Measurements from ENCODE around the gene WDTC1. TPM values are rescaled to one million over a fixed set of nuclear protein-coding genes. Genes with fewer than 3 reads are reported as not detected.
A peak's percentile ranks its signal among the peaks of the same experiment; 100 is the strongest.

The WDTC1 gene
- total and polyA plus RNA-seq, 2 of the 13 experiments (the other 11 are each of a cell fraction or from before 2014, with no cell fraction given): 5.5 TPM

DNA sequence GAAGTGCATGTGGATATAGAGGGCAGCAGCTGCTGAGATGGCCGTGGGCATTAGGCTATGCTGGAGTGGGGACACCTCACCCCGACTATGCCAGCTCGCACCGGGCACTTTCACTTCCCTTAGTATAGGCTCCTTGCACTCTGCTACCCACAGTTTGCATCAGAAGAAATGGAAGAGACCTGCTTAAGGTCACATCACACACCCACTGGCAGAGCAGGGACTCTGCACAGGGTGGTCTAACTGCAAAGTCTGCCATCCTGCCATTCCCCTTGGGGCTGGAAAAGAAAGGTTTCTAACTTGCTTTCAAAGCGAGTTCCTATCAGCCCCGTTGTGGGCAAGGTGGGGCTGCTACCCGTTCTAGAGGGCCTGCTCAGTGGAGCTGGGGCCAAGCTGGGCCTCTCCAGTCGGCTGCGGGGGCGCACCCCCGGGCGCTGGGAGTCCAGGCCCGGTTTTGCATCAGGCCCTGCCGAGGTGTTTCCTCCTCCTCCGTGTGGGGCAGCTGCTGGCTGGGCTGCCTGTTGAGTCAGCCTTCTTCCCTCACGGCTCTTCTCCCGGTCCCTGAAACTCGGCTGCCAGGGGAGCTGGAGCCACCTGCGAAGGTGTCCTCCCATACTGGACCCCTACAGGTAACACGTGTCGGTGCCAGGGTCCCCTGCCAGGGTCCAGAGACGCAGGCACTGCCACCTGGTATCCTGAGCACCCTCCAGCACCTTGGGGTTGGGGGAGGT is 107.3 kb downstream of the WDTC1 start, which contains the start of gene SYTL1 (continued):
- TF ChIP-seq, protein P1, sequence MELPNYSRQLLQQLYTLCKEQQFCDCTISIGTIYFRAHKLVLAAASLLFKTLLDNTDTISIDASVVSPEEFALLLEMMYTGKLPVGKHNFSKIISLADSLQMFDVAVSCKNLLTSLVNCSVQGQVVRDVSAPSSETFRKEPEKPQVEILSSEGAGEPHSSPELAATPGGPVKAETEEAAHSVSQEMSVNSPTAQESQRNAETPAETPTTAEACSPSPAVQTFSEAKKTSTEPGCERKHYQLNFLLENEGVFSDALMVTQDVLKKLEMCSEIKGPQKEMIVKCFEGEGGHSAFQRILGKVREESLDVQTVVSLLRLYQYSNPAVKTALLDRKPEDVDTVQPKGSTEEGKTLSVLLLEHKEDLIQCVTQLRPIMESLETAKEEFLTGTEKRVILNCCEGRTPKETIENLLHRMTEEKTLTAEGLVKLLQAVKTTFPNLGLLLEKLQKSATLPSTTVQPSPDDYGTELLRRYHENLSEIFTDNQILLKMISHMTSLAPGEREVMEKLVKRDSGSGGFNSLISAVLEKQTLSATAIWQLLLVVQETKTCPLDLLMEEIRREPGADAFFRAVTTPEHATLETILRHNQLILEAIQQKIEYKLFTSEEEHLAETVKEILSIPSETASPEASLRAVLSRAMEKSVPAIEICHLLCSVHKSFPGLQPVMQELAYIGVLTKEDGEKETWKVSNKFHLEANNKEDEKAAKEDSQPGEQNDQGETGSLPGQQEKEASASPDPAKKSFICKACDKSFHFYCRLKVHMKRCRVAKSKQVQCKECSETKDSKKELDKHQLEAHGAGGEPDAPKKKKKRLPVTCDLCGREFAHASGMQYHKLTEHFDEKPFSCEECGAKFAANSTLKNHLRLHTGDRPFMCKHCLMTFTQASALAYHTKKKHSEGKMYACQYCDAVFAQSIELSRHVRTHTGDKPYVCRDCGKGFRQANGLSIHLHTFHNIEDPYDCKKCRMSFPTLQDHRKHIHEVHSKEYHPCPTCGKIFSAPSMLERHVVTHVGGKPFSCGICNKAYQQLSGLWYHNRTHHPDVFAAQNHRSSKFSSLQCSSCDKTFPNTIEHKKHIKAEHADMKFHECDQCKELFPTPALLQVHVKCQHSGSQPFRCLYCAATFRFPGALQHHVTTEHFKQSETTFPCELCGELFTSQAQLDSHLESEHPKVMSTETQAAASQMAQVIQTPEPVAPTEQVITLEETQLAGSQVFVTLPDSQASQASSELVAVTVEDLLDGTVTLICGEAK (IDR thresholded peaks at IDR 0.05): no peak
- TF ChIP-seq, protein P1 (CRISPR knock-in tag; IDR thresholded peaks at IDR 0.05): no peak
- TF ChIP-seq HMG20A (CRISPR knock-in tag; IDR thresholded peaks at IDR 0.05; ENCODE audit: borderline replicate concordance) (no peak), RCOR2 (CRISPR knock-in tag; IDR thresholded peaks at IDR 0.05) (no peak), ZNF644 (CRISPR knock-in tag; IDR thresholded peaks at IDR 0.05; ENCODE audit: low read depth) (no peak), EED (CRISPR knock-in tag; IDR thresholded peaks at IDR 0.05) (no peak), ZNF652 (CRISPR knock-in tag; IDR thresholded peaks at IDR 0.05; ENCODE audit: borderline replicate concordance, low read depth) (no peak), TRIM24 (CRISPR knock-in tag; IDR thresholded peaks at IDR 0.05) (peak; percentile 18; the same call in 1 of the 2 replicates), GATAD1 (CRISPR knock-in tag; IDR thresholded peaks at IDR 0.05) (peak; percentile 50)
- TF ChIP-seq, protein P2, sequence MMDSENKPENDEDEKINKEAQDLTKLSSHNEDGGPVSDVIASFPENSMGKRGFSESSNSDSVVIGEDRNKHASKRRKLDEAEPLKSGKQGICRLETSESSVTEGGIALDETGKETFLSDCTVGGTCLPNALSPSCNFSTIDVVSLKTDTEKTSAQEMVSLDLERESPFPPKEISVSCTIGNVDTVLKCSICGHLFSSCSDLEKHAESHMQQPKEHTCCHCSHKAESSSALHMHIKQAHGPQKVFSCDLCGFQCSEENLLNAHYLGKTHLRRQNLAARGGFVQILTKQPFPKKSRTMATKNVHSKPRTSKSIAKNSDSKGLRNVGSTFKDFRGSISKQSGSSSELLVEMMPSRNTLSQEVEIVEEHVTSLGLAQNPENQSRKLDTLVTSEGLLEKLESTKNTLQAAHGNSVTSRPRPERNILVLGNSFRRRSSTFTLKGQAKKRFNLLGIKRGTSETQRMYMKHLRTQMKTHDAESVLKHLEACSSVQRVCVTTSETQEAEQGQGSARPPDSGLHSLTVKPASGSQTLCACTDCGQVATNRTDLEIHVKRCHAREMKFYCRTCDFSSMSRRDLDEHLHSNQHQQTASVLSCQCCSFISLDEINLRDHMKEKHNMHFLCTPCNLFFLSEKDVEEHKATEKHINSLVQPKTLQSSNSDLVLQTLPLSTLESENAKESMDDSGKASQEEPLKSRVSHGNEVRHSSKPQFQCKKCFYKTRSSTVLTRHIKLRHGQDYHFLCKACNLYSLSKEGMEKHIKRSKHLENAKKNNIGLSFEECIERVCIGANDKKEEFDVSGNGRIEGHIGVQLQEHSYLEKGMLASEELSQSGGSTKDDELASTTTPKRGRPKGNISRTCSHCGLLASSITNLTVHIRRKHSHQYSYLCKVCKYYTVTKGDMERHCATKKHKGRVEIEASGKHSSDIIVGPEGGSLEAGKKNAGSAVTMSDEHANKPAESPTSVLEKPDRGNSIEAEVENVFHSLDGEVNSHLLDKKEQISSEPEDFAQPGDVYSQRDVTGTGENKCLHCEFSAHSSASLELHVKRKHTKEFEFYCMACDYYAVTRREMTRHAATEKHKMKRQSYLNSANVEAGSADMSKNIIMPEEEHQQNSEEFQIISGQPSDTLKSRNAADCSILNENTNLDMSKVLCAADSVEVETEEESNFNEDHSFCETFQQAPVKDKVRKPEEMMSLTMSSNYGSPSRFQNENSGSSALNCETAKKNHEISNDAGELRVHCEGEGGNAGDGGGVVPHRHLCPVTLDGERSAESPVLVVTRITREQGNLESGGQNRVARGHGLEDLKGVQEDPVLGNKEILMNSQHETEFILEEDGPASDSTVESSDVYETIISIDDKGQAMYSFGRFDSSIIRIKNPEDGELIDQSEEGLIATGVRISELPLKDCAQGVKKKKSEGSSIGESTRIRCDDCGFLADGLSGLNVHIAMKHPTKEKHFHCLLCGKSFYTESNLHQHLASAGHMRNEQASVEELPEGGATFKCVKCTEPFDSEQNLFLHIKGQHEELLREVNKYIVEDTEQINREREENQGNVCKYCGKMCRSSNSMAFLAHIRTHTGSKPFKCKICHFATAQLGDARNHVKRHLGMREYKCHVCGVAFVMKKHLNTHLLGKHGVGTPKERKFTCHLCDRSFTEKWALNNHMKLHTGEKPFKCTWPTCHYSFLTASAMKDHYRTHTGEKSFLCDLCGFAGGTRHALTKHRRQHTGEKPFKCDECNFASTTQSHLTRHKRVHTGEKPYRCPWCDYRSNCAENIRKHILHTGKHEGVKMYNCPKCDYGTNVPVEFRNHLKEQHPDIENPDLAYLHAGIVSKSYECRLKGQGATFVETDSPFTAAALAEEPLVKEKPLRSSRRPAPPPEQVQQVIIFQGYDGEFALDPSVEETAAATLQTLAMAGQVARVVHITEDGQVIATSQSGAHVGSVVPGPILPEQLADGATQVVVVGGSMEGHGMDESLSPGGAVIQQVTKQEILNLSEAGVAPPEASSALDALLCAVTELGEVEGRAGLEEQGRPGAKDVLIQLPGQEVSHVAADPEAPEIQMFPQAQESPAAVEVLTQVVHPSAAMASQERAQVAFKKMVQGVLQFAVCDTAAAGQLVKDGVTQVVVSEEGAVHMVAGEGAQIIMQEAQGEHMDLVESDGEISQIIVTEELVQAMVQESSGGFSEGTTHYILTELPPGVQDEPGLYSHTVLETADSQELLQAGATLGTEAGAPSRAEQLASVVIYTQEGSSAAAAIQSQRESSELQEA (CRISPR knock-in tag; IDR thresholded peaks at IDR 0.05; ENCODE audit: not compliant biosample characterization): no peak
- TF ChIP-seq, protein P3, sequence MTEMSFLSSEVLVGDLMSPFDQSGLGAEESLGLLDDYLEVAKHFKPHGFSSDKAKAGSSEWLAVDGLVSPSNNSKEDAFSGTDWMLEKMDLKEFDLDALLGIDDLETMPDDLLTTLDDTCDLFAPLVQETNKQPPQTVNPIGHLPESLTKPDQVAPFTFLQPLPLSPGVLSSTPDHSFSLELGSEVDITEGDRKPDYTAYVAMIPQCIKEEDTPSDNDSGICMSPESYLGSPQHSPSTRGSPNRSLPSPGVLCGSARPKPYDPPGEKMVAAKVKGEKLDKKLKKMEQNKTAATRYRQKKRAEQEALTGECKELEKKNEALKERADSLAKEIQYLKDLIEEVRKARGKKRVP (CRISPR knock-in tag; IDR thresholded peaks at IDR 0.05): no peak; a peak in 1 of 4 replicates
